ENCODE measurements around the gene PPTC7. TPM values are rescaled to one million over a fixed set of nuclear protein-coding genes. Genes with fewer than 3 reads are reported as not detected.

PPTC7 gene
- total and polyA plus RNA-seq, 2 of the 8 experiments (the other 6 are each of a cell fraction or from before 2014, with no cell fraction given): 8.1 to 15.9 TPM

DNA sequence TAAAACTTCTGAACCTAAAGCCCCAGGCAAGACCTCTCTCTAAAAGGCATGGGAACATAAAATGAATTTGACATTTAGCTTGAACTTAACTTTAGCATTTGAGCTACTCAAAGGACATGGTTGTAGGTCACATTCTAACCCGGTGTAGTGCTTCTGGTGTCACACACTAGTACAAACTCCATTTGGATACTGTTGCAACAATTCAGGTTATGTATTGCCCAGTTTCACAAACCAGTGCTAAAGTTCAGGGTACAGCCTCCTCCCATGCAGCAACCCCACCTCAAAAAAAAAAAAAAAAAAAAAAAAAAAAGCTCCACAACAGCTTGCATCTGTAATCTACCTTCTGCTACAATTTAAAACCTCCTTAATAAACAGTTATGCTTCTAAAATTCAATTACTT, 7.8 kb downstream of the PPTC7 start:
- Histone ChIP-seq H3K9me3 (ENCODE audit: insufficient read depth in 2 of 2, low read depth in 1 of 2, low read length in 1 of 2) (peaks cover 3 to 15% of the 10 kb centered on the region in 2 experiments; a peak in 3 of 4 replicates), H4K20me1 (replicated peaks in 1 of 2; ENCODE audit: control insufficient read depth in 1 of 2, insufficient read depth in 2 of 2, low read length in 2 of 2) (peaks cover 3 to 15% of the 10 kb centered on the region in 2 experiments), H3K18ac (ENCODE audit: extremely low read depth, low read length) (no peak overlapping the region), H3K4me2 (ENCODE audit: insufficient read depth in 1 of 2, low read depth in 2 of 2, low read length in 2 of 2) (no peak overlapping the region), H3K79me2 (ENCODE audit: control insufficient read depth in 1 of 2, insufficient read depth in 2 of 2, low read length in 2 of 2) (peaks cover 12 to 79% of the 10 kb centered on the region in 2 experiments), H2BK15ac (ENCODE audit: low read length) (no peak overlapping the region), H2AFZ (ENCODE audit: low read length) (no peak overlapping the region), H3K9ac (replicated peaks in 1 of 4; ENCODE audit: extremely low read depth in 1 of 4, low read depth in 3 of 4, low read length in 3 of 4) (no peak overlapping the region), H2BK20ac (ENCODE audit: low read length) (no peak overlapping the region), H2BK5ac (ENCODE audit: low read depth, low read length) (no peak overlapping the region), H3K56ac (replicated peaks; ENCODE audit: insufficient read length, low read depth, low read length) (no peak overlapping the region), H3K27me3 (replicated peaks in 1 of 4; ENCODE audit: control insufficient read depth in 3 of 4, extremely low read depth in 1 of 4, insufficient read depth in 3 of 4, low read length in 3 of 4) (no peaks in the 10 kb centered on the region), H4K5ac (ENCODE audit: insufficient read length, low read depth, low read length) (no peak overlapping the region), H3K4me3 (ENCODE audit: extremely low read depth in 1 of 4, insufficient read depth in 2 of 4, low read depth in 3 of 4, low read length in 4 of 4) (no peak overlapping the region), H3K27ac (ENCODE audit: low read depth, low read length) (no peak overlapping the region), H3K79me1 (ENCODE audit: low read depth, low read length) (peaks cover 8% of the 10 kb centered on the region), H2BK120ac (replicated peaks; ENCODE audit: low read depth, low read length) (no peak overlapping the region), H3K4ac (replicated peaks; ENCODE audit: insufficient read length, low read depth, low read length) (no peak overlapping the region), H3K23me2 (ENCODE audit: low read depth, low read length) (no peaks in the 10 kb centered on the region), H3K36me3 (ENCODE audit: control insufficient read depth in 2 of 4, insufficient read depth in 4 of 4, low read length in 3 of 4) (no peaks in the 10 kb centered on the region), H4K91ac (replicated peaks; ENCODE audit: insufficient read length, low read length) (no peak overlapping the region), H4K8ac (ENCODE audit: extremely low read depth, insufficient read depth, low read length) (no peak overlapping the region), H2BK12ac (ENCODE audit: low read depth, low read length) (no peak overlapping the region), H2AK5ac (ENCODE audit: low read depth, low read length) (no peak overlapping the region), H3K23ac (ENCODE audit: insufficient read length) (no peak overlapping the region), H3K4me1 (replicated peaks in 1 of 4; ENCODE audit: control insufficient read depth in 3 of 4, insufficient read depth in 4 of 4, low read length in 3 of 4) (peaks cover 0 to 8% (median 4%) of the 10 kb centered on the region in 4 experiments; a peak in 3 of 7 replicates), H3K14ac (ENCODE audit: insufficient read length) (no peak overlapping the region)
- TF ChIP-seq GTF2F1 (IDR thresholded peaks at IDR 0.05; ENCODE audit: borderline replicate concordance, low read depth, low read length): no peak
- no peak for TF ChIP-seq CREB1 (IDR thresholded peaks at IDR 0.05)
- no peak for TF ChIP-seq CBX8 (IDR thresholded peaks at IDR 0.05; ENCODE audit: borderline replicate concordance, low read depth, low read length)
- TF ChIP-seq FOSL1 (IDR thresholded peaks at IDR 0.05; ENCODE audit: insufficient read depth, low read depth, low read length): no peak
- ChIA-PET CTCF (ENCODE audit: partially characterized antibody) (interaction anchor here (0.6 to 1.9 kb wide), 4 partner anchors 24 to 116 kb away, joined by 3 to 6 read pairs (median 4); no protein-coding TSS in a partner anchor), POLR2A (ENCODE audit: partially characterized antibody) (no interaction called here)
- 94% methylated on average over 1 of the region's 1 CpG; no CpG with 5 or more reads in 1 of the 2 experiments for WGBS, 2 experiments (ENCODE audit: extremely low coverage in 1 of 2, insufficient coverage in 1 of 2, insufficient read length in 1 of 2, insufficient replicate concordance in 2 of 2, low coverage in 1 of 2, low lambda C conversion rate in 2 of 2, missing lambda C conversion rate in 1 of 2)
- no peak for FAIRE-seq
- DNase-seq (ENCODE audit: low read depth in 1 of 2, low spot score in 2 of 2): no peak
